HT-29 (cell line): ENCODE measurements around the gene CACNG7. TPM values are rescaled to one million over a fixed set of nuclear protein-coding genes. Genes with fewer than 3 reads are reported as not detected.

Experiments used
- DNase-seq: peaks from one replicate; pipeline ENCODE4 v3.0.0-alpha.2; 2015; ENCODE audit warnings: low spot score
- total RNA-seq: library from RNA; depleted of rRNA; stranded (reverse); fragments of >200 nt; shearing (Covaris generic); gene quantifications from 2 replicates; pipeline ENCODE4 v1.2.3, GENCODE V29; 2014

CACNG7 gene
- total RNA-seq, 1 experiment from 2014 or later, result not detected

DNA sequence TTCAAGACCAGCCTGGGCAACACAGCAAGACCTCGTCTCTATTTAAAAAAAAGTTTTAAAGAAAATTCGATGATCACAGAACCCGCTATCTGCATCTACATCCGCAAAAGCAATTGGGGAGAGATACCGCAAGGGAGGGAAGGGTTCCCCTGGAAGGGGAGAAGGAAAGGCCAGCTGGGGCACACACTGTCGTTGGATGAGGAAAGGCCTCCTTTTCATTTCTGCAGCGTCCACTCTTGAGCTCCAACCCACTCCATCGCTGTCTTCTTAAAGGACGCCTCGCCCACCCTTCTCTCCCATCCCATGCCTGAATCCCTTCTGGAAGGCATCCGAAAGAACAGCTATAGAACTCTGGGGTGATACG lies 30.3 kb upstream of the CACNG7 start:
- DNase-seq, result no peak

DNA sequence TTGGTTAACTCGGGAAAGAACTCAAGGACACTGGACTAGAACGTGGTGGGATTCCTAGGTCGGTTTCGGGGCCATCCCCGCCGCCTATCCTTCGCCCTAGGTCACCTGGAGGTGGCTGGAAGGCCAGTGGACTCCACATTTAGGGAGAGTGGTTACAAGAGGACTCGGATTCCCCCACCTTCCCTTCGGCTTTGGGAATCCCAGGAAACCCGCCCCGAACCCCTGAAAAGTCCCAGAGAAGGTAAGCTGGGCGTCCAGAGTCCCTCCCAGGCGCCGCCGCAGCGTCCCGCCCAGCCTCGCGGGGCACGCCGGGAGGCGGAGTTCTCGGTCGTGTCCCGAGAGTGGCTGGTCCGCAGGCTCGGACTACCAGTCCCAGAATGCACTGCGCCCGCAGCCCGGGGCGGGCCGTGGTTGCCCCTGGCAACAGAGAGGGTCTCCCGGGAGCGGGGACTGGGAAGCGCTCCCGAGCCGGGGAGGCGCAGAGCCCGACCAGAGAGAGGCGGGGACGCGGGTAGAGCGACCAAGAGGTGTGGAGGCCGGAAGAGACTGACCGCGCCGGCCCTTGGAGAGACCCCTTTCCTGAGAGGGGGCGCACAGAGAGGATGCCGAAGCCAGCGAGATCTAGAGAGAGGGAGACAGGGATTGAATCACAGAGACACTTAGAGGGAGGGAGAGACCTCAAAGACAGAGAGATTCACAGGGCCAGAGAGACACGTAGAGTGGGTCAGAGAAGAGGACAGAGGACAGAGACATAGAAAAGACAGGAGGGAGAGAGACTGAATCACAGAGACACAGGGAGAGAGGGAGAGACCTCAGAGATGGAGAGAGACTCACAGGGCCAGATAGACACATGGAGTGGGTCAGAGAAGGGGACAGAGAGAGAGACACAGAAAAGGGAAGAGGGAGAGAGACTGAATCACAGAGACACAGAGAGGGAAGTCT lies 29.7 kb upstream of the CACNG7 start:
- DNase-seq, result peak; percentile 95

DNA sequence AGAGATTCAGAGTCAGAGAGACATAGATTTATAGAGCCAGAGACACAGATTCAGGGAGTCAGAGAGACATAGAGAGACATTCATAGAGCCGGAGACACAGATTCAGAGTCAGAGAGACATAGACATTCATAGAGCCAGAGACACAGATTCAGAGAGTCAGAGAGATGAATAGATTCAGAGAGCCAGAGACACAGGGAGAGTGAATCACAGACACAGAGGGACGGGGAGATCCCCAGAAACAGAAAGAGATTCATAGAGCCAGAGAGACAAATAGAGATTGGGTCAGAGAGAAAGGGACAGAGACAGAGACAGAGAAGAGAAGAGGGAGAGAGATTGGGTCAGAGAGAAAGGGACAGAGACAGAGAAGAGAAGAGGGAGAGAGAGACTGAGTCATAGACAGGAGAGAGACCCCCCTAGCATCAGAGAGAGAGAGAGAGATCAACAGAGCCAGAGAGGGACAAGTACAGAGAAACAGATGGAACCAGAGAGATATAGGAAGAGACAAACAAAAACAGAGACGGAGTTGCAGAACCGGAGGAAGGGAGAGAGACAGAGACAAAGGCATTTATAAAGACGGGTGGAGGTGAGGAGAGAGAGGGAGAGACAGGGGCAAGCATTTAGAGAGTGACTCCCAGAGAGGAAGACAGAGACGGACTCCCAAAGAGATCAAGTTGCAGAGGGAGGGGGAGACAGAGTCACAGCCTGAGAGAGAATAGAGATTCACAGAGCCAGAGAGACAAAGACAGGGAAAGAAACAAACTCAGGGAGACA lies 28.2 kb upstream of the CACNG7 start:
- DNase-seq, result no peak

GRCh38 chr19:53881482-53882390 lies 27.3 kb upstream of the CACNG7 start, which contains the start of gene PRKCG:
Gene PRKCG, plus strand, starts transcription at chr19:53882197. Its CDS starts 298 bp downstream, at chr19:53882495.
- peak; percentile 78 for DNase-seq

- DNase-seq, result no peak
These were observed 26.6 kb upstream of the CACNG7 start for GRCh38 chr19:53882391-53883050.

- DNase-seq, result no peak
These were observed 25.8 kb upstream of the CACNG7 start for GRCh38 chr19:53883231-53883661.

DNA sequence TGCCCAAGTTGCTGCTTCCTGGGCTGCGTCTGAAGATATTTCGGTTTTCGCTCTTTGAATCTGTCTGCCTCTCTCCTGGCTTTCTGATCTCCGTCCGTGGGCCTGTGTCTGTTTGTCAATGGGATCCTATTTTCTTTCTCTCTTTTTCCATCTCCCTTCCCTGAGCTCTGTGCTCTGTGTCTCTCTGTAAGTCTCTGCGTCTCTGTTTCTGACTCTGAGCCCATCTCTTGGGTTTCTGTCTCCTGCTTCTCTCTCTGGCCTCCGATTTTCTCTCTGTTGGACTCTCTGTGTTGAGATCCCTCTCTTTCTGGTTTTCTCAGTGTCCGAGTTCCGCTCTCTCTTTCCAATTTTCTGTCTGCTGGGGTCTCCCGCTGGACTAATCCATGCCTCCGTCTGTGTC lies 25.3 kb upstream of the CACNG7 start:
- no peak for DNase-seq

DNA sequence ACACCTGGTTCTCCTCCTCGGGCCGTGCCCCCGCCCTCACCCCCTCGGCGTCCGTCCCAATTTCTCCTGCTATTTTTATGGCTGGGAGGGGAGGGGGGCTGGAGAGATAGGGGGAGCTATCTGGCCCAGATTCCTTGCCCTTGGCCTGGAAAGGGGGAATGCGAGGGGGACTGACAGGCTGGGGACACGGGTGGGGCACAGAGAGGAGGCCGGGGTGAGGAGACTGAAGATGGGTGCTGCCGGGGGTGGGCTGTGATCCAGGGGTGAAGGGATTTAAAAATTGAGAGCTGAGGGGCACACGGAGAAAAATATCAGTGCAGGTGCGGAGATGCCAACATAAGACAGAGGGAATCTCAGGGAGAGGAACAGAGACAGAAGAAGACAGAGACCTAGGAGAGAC lies 24.8 kb upstream of the CACNG7 start:
- DNase-seq, result no peak

- DNase-seq, result no peak
These were observed 24.0 kb upstream of the CACNG7 start for GRCh38 chr19:53885036-53885435.

DNA sequence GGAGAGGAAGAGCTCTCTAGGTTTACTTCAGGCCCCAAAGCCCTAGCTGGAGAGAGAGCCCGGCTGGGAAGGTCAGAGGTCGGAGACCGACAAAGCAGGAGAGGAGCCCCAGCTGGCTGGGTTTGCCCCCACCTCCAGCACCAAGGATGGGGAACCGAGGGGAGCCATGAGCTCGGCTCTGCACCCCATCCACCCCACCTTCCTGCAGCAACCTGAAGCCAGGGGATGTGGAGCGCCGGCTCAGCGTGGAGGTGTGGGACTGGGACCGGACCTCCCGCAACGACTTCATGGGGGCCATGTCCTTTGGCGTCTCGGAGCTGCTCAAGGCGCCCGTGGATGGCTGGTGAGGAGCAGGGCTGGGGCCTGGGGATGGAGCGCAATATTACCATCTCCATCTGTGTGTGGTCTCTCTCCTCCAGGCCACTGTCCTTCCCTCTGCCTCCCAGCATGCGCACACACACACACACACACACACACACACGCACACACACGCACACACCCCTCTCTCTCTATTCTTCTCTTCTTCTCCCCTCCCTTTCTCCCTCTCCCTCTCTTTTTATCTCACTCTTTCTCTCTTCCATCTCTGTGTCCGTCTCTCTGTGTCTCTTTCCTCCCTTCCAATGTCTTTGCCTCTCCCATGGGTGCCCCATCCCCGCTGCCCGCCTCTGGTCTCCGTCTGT lies 16.6 kb upstream of the CACNG7 start:
- DNase-seq, result no peak

DNA sequence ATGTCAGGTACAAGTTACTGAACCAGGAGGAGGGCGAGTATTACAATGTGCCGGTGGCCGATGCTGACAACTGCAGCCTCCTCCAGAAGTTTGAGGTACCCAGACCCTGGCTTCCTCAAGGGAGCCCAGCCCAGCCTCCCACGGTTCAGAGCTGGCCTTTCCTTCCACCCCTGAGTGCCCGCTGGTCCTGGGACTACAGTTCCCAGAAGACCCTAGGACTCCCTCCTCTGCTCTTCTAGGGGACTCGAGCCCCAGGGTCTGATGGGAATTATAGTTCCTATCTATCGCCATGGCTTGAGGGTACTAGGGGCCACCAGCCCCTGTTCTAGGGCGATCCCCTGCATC lies 16.1 kb upstream of the CACNG7 start:
- peak; percentile 50 for DNase-seq

- no peak for DNase-seq
These were observed 14.4 kb upstream of the CACNG7 start for GRCh38 chr19:53894707-53895106.

DNA sequence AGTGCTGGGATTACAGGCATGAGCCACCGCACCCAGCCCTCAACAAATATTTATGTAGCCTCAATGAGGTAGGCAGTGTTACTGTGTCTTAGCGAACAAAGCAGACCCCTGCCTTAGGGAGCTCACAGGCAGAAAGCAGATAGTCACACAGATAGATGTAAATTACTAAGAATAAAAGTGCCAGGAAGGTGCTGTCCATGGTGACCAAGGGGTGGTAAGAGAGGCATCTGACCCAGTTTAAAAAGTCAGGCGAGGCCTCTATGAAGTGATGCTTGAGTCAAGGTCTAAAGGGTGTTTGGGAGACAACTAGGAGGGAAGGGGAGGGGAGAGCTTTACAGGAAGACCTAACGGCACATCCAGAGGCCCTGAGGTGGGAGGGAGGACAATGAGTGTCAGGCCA lies 12.4 kb upstream of the CACNG7 start:
- no peak for DNase-seq

- DNase-seq, result no peak
These were observed 11.6 kb upstream of the CACNG7 start for GRCh38 chr19:53897459-53897858.

DNA sequence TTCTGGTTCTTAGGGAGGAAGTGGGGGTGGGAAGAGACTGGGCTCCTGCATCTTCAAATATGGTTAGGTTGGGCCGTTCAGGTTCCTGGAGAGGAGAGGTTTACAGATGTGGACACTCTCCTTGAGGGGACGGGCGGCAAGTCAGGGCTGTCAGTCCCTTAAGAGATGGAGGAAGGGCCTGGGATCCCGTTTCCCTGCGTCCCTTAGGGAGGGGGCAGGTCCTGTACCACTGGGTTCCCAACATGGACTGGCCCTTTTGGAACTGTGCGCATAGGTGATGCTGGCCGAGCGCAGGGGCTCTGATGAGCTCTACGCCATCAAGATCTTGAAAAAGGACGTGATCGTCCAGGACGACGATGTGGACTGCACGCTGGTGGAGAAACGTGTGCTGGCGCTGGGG lies 10.9 kb upstream of the CACNG7 start:
- DNase-seq, result no peak

- DNase-seq, result no peak
These were observed 10.3 kb upstream of the CACNG7 start for GRCh38 chr19:53898636-53899341.

DNA sequence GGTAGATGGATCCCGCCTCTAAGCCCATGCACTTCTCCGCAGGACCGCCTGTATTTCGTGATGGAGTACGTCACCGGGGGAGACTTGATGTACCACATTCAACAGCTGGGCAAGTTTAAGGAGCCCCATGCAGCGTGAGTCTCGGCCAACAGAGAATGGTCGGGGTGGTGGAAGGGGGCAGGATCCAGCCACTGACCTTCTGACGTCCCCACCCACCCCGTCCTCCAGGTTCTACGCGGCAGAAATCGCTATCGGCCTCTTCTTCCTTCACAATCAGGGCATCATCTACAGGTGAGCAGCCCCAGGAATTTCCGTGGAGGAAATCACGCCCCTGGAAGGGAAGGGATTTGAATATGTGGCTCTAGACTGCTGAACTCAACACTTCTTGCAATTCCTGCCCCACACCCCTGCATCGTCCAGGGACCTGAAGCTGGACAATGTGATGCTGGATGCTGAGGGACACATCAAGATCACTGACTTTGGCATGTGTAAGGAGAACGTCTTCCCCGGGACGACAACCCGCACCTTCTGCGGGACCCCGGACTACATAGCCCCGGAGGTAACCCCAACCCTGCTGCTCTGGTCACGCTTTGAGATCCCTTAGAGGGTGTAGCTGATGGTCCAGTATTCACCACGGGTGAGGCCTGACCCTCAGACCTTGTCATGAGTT lies 8.8 kb upstream of the CACNG7 start:
- no peak for DNase-seq

DNA sequence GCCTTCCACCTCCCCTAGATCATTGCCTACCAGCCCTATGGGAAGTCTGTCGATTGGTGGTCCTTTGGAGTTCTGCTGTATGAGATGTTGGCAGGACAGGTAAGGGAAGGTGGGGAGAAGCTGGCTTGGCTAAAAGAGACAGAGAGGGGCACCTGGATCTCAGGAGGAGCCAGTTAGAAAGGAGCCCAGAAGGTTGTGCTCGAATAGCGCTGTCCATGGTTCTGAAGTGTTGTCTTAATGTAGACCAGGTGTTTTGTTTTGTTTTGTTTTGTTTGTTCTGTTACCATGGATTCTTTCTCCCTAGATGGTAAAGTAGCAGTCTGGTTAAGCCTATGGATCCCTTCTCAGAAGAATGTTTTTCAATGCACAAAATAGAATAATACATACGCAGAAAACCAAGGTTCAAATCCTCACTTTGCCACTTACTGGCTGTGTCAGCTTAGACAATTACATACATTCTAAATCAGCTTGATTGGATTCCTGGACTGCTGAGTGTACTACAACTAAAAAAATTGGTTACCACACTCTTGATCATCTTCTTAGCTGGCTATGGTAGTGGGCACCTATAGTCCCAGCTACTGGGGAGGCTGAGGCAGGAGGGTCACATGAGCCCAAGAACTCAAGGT lies 5.9 kb upstream of the CACNG7 start:
- DNase-seq, result peak; percentile 95

DNA sequence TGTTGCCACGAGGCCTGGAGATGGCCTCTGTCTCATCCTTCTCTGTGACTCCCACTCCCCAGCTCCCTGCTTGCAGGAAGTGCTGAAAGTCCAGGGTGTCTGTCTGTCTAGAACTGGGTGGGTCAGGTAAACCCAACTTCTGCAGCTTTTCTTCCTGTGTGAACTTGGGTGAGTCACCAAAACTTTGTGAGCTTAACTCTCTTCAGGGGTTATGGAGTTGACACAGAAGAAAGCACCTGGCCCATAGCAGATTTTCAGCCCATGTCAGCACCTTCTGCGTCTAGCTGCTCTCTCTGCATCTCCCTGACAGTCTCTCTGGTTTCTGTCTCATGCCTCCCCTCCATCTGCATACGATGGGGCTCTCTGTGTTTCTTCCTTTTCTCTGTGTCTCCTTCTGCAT lies 4.2 kb upstream of the CACNG7 start:
- peak; percentile 78 for DNase-seq
